ENCODE data around the gene WNT11.
A peak's percentile ranks its signal among the peaks of the same experiment; 100 is the strongest.

The WNT11 gene

GRCh38 chr11:76238551-76238950, 32.2 kb upstream of the WNT11 start:
- no peak for DNase-seq (ENCODE audit: low read depth in 2 of 3, low spot score in 1 of 3)

DNA sequence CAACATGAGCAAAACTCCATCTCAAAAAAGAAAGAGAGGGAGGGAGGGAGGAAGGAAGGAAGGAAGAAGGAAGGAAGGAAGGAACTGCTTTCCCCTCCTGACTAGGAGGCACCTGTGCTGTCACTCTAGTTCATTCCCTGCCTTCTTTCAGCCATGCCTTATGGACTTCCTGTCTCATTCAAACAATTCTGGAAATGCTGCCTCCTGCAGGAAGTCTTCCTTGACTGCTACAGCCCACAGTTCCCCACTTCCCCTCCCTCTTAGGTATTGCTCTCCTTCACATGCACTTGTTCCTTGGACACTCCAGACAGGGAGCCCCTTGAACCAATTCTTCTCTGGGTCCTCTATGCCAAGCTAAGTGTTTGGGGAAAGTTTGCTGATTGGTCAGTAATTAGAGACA, 31.6 kb upstream of the WNT11 start:
- DNase-seq (ENCODE audit: low read depth in 2 of 3, low spot score in 1 of 3) = no peak

DNA sequence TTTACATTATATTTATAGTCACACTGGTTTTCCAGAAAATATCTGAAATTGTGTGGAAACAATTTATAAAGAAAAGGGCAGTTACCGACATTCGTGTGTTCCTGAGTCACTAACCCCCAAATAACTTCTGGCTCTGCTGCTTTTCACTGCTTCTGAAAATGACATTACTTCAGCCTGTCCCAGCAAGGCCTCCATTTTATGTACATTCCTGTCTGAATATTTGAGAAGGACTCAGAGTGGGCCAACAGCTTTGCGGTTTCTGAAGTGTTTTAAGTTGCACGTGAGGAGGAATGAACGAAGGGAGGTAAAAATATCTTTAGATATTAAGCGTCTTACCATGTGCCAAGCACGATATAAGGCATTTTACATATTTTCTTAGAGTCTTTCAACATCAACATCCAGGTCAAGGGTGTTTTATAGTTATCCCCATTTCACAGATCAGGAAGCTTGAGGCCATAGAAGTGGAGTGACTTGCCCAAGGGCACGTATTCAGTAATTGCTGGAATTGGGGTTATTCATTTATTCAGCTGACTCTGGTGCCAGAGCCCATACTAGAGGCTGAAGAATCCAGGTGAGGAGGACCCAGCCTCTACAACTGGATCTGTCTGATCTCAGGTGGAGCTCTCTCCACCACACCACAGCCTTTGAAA, 30.8 kb upstream of the WNT11 start:
- DNase-seq (ENCODE audit: low read depth in 2 of 3, low spot score in 1 of 3) = no peak

GRCh38 chr11:76236092-76236999, 30.0 kb upstream of the WNT11 start:
- peak in 2 of 3 donors; percentile 32 to 41 for DNase-seq (ENCODE audit: low read depth in 2 of 3, low spot score in 1 of 3)

DNA sequence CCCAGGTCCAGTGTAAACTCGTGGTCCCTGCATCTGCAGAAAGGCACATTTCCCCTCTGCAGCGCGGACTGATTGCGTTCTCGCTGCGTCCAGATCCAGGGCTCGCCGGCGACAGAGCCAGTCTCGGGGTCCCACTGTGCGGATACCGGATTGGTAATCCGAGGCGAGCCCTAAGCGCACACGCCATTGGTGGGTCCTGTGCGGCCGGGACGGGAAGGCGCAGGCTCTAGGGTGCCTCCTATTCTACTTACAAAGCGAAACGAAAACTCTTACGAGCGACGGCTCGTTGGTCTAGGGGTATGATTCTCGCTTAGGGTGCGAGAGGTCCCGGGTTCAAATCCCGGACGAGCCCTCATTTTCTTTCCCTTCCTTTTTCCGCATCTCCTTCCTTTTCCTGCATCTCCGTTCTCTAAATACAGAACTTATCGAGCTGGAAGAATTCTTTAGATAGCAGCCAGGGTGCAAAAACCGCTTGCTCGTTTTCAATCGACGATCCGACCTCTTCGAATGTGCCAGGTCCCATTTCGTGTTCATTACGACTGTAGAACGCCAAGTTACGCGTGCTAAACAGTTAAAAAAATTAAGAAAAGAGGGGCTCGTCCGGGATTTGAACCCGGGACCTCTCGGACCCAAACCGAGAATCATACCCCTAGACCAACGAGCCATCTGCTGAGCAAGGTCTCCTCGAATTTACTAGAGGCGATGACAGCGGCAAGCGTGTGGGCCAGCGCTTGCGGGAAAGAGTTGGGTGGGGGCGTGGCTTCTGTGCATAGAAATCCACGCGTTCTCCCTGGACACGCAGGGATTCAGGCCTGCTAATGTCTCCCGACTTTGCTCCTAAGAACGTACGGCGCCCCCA, 29.2 kb upstream of the WNT11 start:
- DNase-seq (ENCODE audit: low read depth in 2 of 3, low spot score in 1 of 3) = peak; percentile 79 to 98 (median 89)

GRCh38 chr11:76234416-76235232, 28.3 kb upstream of the WNT11 start:
- DNase-seq (ENCODE audit: low read depth in 2 of 3, low spot score in 1 of 3) = peak in 1 of 3 donors; percentile 30

DNA sequence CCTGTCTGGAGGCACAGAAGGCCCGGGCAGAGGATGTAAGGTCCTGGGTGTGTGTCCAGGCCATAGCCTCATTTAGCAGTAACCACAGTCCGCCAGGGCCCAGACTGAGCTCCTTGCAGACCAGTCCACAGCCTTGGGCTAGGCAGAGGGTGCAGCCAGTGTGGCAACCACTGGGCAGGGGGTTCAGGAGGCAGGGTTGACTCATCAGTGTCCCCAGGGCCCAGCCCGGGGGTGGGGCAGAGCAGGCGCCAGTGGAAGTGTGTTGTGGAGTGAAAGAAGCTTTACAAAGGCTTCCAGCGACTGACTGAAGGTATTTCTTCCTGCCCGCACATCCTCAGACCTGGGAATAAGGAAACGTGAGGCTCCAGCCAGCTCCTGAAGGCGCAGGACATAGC, 27.7 kb upstream of the WNT11 start:
- DNase-seq (ENCODE audit: low read depth in 2 of 3, low spot score in 1 of 3) = no peak

GRCh38 chr11:76233196-76233921, 27.1 kb upstream of the WNT11 start:
- no peak for DNase-seq (ENCODE audit: low read depth in 2 of 3, low spot score in 1 of 3)

DNA sequence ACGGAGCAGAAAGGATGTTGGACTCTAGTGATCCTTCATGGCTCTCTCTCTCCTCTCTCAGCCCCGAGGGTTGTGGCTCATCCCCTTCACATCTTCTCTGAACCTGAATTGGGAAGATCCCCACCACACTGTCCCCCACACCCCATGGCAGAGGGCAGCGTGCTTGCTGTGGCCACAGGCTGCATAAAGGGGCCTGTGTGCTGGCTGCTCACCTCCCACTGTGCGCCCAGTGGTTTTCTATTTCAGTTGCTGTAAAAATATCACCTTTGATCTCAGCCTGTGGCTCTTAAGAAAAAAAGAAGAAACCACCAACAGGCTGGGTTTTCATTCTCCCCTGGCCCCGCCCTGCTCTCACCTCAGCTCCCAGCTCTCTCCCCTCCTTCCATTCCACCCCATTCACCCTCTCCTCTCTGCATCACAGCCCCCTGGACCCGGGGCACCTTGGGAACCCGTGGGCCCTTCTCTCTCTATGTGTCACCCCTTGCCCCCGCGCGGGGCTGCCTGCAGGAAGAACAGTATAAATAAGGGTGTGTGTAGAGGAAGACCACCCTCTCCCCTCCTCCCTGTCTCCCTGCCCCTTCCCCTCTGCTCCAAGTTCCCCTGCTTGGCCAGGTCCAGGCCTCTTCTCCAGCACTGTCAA, 25.8 kb upstream of the WNT11 start:
- DNase-seq (ENCODE audit: low read depth in 2 of 3, low spot score in 1 of 3) = no peak

- no peak for DNase-seq (ENCODE audit: low read depth in 2 of 3, low spot score in 1 of 3)
Measured at GRCh38 chr11:76231121-76231738, 24.9 kb upstream of the WNT11 start.

DNA sequence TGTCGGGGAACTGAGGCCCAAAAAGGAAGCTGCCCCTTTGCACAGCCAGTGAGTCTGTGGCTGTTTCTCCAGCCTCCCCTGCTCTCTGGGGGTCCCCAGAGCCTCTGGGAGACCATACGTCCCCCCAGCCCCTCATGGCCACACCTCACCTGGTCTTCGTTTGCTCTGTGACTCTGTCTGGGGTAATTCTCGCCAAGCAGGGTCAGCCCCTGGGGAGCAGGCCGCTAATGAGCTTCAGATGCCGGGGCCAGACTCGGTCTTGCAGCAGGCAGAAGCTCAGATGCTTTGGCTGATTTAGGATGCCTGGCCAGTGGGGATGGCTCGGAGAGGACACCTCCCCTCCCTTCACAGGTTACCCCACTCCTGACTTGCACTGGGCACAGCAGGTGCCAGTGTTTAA, 24.1 kb upstream of the WNT11 start:
- DNase-seq (ENCODE audit: low read depth in 2 of 3, low spot score in 1 of 3) = no peak

GRCh38 chr11:76229690-76230240, 23.5 kb upstream of the WNT11 start:
- DNase-seq (ENCODE audit: low read depth in 2 of 3, low spot score in 1 of 3) = no peak

DNA sequence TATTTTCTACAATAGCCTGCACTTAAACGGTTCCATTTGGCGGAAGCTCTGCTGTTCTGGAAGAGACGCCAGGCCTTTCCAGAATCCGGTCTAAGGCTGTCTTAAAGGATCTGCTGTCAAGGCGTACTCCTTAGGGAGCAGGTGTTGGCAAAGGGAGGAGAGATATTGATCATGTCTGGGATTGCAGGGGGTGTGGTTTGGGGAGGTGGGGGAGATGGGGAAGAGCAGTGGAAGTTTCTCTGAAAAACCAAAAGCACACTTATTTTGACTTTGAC, 22.5 kb upstream of the WNT11 start:
- no peak for DNase-seq (ENCODE audit: low read depth in 2 of 3, low spot score in 1 of 3)

GRCh38 chr11:76228071-76228874, 22.0 kb upstream of the WNT11 start:
- no peak for DNase-seq (ENCODE audit: low read depth in 2 of 3, low spot score in 1 of 3)

DNA sequence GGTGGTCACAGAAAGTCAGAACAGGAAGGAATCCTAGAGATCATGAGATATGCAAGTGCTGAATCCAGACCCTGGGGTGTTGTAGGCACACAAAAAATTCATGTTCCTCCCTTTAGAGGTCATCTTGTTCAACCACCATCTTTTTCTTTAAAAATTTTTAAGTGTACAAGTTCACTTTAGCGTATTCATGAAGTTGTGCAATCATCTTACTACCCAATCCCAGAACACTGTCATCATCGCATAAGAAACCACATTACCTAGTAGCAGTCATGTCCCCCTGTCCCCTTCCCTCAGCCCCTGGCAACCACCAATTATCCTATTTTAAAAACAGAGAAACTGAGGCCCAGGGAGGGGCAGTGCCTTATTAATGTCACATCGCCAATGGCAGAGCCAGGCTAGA, 20.3 kb upstream of the WNT11 start:
- no peak for DNase-seq (ENCODE audit: low read depth in 2 of 3, low spot score in 1 of 3)

DNA sequence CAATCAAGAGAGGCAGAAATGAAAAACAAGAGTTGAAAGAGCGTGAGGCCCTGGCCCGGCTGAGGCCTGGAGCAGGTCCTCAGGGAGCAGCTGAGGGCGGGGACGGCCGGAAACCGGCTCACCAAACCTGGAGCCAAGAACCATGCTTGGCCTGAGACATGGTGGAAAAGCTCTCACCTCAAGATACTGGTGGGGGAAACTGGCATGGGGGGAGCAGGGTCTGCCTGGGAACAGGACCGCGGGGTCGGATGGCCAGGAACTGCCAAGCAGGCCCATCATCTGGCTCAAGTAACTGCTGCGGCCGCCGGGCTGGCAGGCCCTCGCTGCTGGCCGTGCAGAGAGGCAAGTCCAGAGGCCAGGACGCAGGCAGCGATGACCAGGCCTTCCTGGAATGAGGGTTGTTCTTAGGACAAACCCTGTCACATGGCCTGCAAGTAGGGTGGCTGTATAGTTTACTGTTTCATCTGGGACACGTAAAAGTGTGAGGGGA, 18.9 kb upstream of the WNT11 start:
- no peak for DNase-seq (ENCODE audit: low read depth in 2 of 3, low spot score in 1 of 3)

GRCh38 chr11:76224461-76225121, 18.3 kb upstream of the WNT11 start:
- no peak for DNase-seq (ENCODE audit: low read depth in 2 of 3, low spot score in 1 of 3)

GRCh38 chr11:76221365-76221764, 15.1 kb upstream of the WNT11 start:
- DNase-seq (ENCODE audit: low read depth in 2 of 3, low spot score in 1 of 3) = no peak
